GM23338 (cell line): ENCODE measurements around the gene NUTM2F. TPM values are rescaled to one million over a fixed set of nuclear protein-coding genes. Genes with fewer than 3 reads are reported as not detected.

Experiments used
- ATAC-seq: fragments of 200-7000 bp; cut with Tn5 transposase; 3 replicates; pipeline ENCODE4 v1.9.1; 2020
- DNase-seq: peaks from one replicate; pipeline ENCODE4 v3.0.0-alpha.2; 2015; ENCODE audit warnings: low spot score
- H2AFZ ChIP-seq: fragments of 200-600 bp; sonication (generic); 2 replicates; pipeline ENCODE4 v1.8.0; 2016; ENCODE audit warnings: antibody characterized with exemption, mild to moderate bottlenecking, moderate library complexity
- H3F3A ChIP-seq: fragments of 200-600 bp; sonication (generic); replicated peaks from 2 replicates; pipeline ENCODE4 v1.8.0; 2017; ENCODE audit warnings: antibody characterized with exemption, mixed run types, low read depth
- H3K27ac ChIP-seq: fragments of 200-600 bp; sonication (generic); 2 replicates; pipeline ENCODE4 v1.6.1; 2016; ENCODE audit warnings: low read depth
- H3K27me3 ChIP-seq: fragments of 200-600 bp; sonication (generic); 2 replicates; pipeline ENCODE4 v1.8.0; 2016; ENCODE audit warnings: mild to moderate bottlenecking, mixed run types, moderate library complexity; ENCODE audit not compliant: insufficient read depth
- H3K36me3 ChIP-seq: fragments of 200-600 bp; sonication (generic); 2 replicates; pipeline ENCODE4 v1.8.0; 2016; ENCODE audit warnings: mild to moderate bottlenecking; ENCODE audit not compliant: insufficient read depth
- H3K4me1 ChIP-seq: fragments of 200-600 bp; sonication (generic); 2 replicates; pipeline ENCODE4 v1.8.0; 2016; ENCODE audit warnings: mild to moderate bottlenecking, moderate library complexity; ENCODE audit not compliant: insufficient read depth
- H3K4me2 ChIP-seq: fragments of 200-600 bp; sonication (generic); 2 replicates; pipeline ENCODE4 v1.7.1; 2017; ENCODE audit warnings: mixed run types
- H3K4me3 ChIP-seq: fragments of 200-600 bp; sonication (generic); 2 replicates; pipeline ENCODE4 v1.6.1; 2016; ENCODE audit warnings: mixed run types
- H3K79me2 ChIP-seq: fragments of 200-600 bp; sonication (generic); replicated peaks from 2 replicates; pipeline ENCODE4 v1.8.0; 2017; ENCODE audit warnings: mild to moderate bottlenecking; ENCODE audit not compliant: insufficient read depth
- H3K9me2 ChIP-seq: fragments of 200-600 bp; sonication (generic); 2 replicates; pipeline ENCODE4 v1.8.0; 2017; ENCODE audit not compliant: insufficient read depth
- H4K20me1 ChIP-seq: fragments of 200-600 bp; sonication (generic); replicated peaks from 2 replicates; pipeline ENCODE4 v1.8.0; 2017; ENCODE audit warnings: mild to moderate bottlenecking; ENCODE audit not compliant: insufficient read depth
- H3K27ac Mint-ChIP-seq: 2 replicates; pipeline ENCODE4 v1.8.0; 2020; ENCODE audit warnings: inconsistent platforms, mild to moderate bottlenecking, moderate library complexity, mixed read lengths
- H3K27me3 Mint-ChIP-seq: 3 replicates; pipeline ENCODE4 v1.8.0; 2022; ENCODE audit warnings: low read depth, mild to moderate bottlenecking, moderate library complexity, mixed read lengths, inconsistent platforms; ENCODE audit not compliant: insufficient read depth, poor library complexity
- H3K36me3 Mint-ChIP-seq: 3 replicates; pipeline ENCODE4 v1.8.0; 2021; ENCODE audit warnings: low read depth, mild to moderate bottlenecking, inconsistent platforms, moderate library complexity, mixed read lengths
- H3K4me1 Mint-ChIP-seq: 3 replicates; pipeline ENCODE4 v1.8.0; 2020; ENCODE audit warnings: mild to moderate bottlenecking, inconsistent platforms, mixed read lengths
- H3K4me3 Mint-ChIP-seq: 3 replicates; pipeline ENCODE4 v1.8.0; 2021; ENCODE audit warnings: moderate library complexity, mild to moderate bottlenecking, inconsistent platforms, mixed read lengths
- H3K9me3 Mint-ChIP-seq: 3 replicates; pipeline ENCODE4 v1.8.0; 2020; ENCODE audit warnings: moderate library complexity, mild to moderate bottlenecking, inconsistent platforms, mixed read lengths
- ETS1 ChIP-seq: IDR thresholded peaks from 2 replicates; pipeline ENCODE4 v1.6.1; 2016; ENCODE audit warnings: antibody characterized with exemption
- EZH2 ChIP-seq: fragments of 200-600 bp; sonication (generic); IDR thresholded peaks from one replicate; pipeline ENCODE4 v1.8.0; 2017; ENCODE audit warnings: antibody characterized with exemption, mild to moderate bottlenecking, low read depth; ENCODE audit not compliant: unreplicated experiment
- POLR2AphosphoS5 ChIP-seq: IDR thresholded peaks from 2 replicates; pipeline ENCODE4 v1.6.1; 2016; ENCODE audit warnings: antibody characterized with exemption, low read depth
- ZNF331 ChIP-seq: fragments of 250-450 bp; sonication (Bioruptor Pico); IDR thresholded peaks from 2 replicates; pipeline ENCODE4 v1.5.0; 2020; ENCODE audit warnings: low read depth, mild to moderate bottlenecking, moderate library complexity
- ZNF462 ChIP-seq: fragments of 250-450 bp; sonication (Bioruptor Pico); IDR thresholded peaks from 2 replicates; pipeline ENCODE4 v1.5.0; 2020; ENCODE audit warnings: mild to moderate bottlenecking, moderate library complexity
- polyA plus RNA-seq: library from polyadenylated mRNA; unstranded; fragments of >200 nt; fragmentation: Nextera tagmentation; extraction: Ambion mirVana; gene quantifications from 2 replicates; pipeline ENCODE4 v1.2.1, GENCODE V29; 2016
- total RNA-seq: library from RNA; depleted of rRNA; stranded (reverse); fragments of >200 nt; shearing (Covaris generic); gene quantifications from 2 replicates; pipeline ENCODE4 v1.2.3, GENCODE V29; 2014

NUTM2F gene
- total and polyA plus RNA-seq, 2 experiments from 2014 or later = 0.19 to 0.45 TPM

- ATAC-seq (no peak), DNase-seq (no peak)
- Histone ChIP-seq H3K36me3 (no peaks in the 10 kb centered on the region), H4K20me1 (no peaks in the 10 kb centered on the region), H3K9me2 (peaks cover 7% of the 10 kb centered on the region; the same call in 1 of the 2 replicates), H3K4me3 (no peak overlapping the region), H2AFZ (no peak overlapping the region), H3K27me3 (no peaks in the 10 kb centered on the region), H3K4me2 (no peak overlapping the region), H3K27ac (no peak overlapping the region), H3K4me1 (no peaks in the 10 kb centered on the region; the same call in 1 of the 2 replicates), H3F3A (no peaks in the 10 kb centered on the region), H3K79me2 (no peaks in the 10 kb centered on the region)
- peaks cover 3% of the 10 kb centered on the region; the same call in 1 of the 3 replicates for H3K4me1 Mint-ChIP-seq
- no peak for TF ChIP-seq EZH2
- no peak for TF ChIP-seq ZNF331 (CRISPR knock-in tag)
- no peak for TF ChIP-seq ZNF462 (CRISPR knock-in tag)
- TF ChIP-seq POLR2AphosphoS5 = no peak
- TF ChIP-seq ETS1 = no peak
- no peaks in the 10 kb centered on the region for H3K9me3 Mint-ChIP-seq
- H3K27me3 Mint-ChIP-seq = no peaks in the 10 kb centered on the region
- H3K4me3 Mint-ChIP-seq = no peak overlapping the region
- no peak overlapping the region for H3K27ac Mint-ChIP-seq
- H3K36me3 Mint-ChIP-seq = peaks cover 11% of the 10 kb centered on the region
These were observed 29.4 kb downstream of the NUTM2F start for GRCh38 chr9:94298949-94299599.
